OCI-LY7 (cell line): ENCODE results near the gene YKT6. TPM values are rescaled to one million over a fixed set of nuclear protein-coding genes. Genes with fewer than 3 reads are reported as not detected.

Source experiments
- BruUV-seq: library from RNA; stranded (reverse); fragments of 400-500 nt; replicated peaks from 2 replicates; lab custom pipeline; 2021; lab: Mats Ljungman, UMichigan
- CTCF ChIA-PET: fragments of 300-600 bp; sonication (Branson Sonifier 250); formaldehyde crosslinking; loops from one replicate; lab custom pipeline; 2022; ENCODE audit warnings: antibody characterized with exemption; ENCODE audit not compliant: unreplicated experiment; lab: Charles Lee
- POLR2A ChIA-PET: fragments of 300-600 bp; sonication (Branson Sonifier 250); formaldehyde crosslinking; loops from one replicate; lab custom pipeline; 2022; ENCODE audit warnings: antibody characterized with exemption; lab: Charles Lee
- DNase-seq: peaks from one replicate; pipeline ENCODE4 v3.0.0-alpha.2; 2015; ENCODE audit warnings: low spot score
- H2AFZ ChIP-seq: fragments of 200-600 bp; sonication (generic), shearing (Covaris generic); 2 replicates; pipeline ENCODE4 v1.6.1; 2014; ENCODE audit warnings: mild to moderate bottlenecking, antibody characterized with exemption, low read length, moderate library complexity
- H3K27ac ChIP-seq: fragments of 200-600 bp; sonication (generic); 2 replicates; pipeline ENCODE4 v1.5.1; 2014; ENCODE audit warnings: mixed run types, low read depth, mild to moderate bottlenecking, moderate library complexity, low read length, inconsistent platforms; ENCODE audit not compliant: poor library complexity, severe bottlenecking
- H3K36me3 ChIP-seq: fragments of 200-600 bp; sonication (generic); 2 replicates; pipeline ENCODE4 v1.6.1; 2014; ENCODE audit warnings: mild to moderate bottlenecking, antibody characterized with exemption, low read length, moderate library complexity, mixed read lengths; ENCODE audit not compliant: insufficient read depth
- H3K4me1 ChIP-seq: fragments of 200-600 bp; sonication (generic); 2 replicates; pipeline ENCODE4 v1.5.1; 2014; ENCODE audit warnings: mild to moderate bottlenecking, low read length; ENCODE audit not compliant: insufficient read depth, poor library complexity, severe bottlenecking
- H3K4me2 ChIP-seq: fragments of 200-600 bp; sonication (generic); 2 replicates; pipeline ENCODE4 v1.6.1; 2014; ENCODE audit warnings: mild to moderate bottlenecking, low read length
- H3K4me3 ChIP-seq: fragments of 200-600 bp; sonication (generic); 2 replicates; pipeline ENCODE4 v1.5.1; 2014; ENCODE audit warnings: mild to moderate bottlenecking, low read depth, low read length; ENCODE audit not compliant: poor library complexity, severe bottlenecking
- H3K79me2 ChIP-seq: fragments of 200-600 bp; sonication (generic); 2 replicates; pipeline ENCODE4 v1.6.1; 2016; ENCODE audit warnings: low read depth, mild to moderate bottlenecking, low read length, moderate library complexity, mixed read lengths; ENCODE audit not compliant: insufficient read depth
- H3K9me2 ChIP-seq: fragments of 200-600 bp; sonication (generic); 2 replicates; pipeline ENCODE4 v1.6.1; 2016; ENCODE audit warnings: mild to moderate bottlenecking, low read length, mixed read lengths; ENCODE audit not compliant: insufficient read depth
- H3K9me3 ChIP-seq: fragments of 200-600 bp; sonication (generic); 2 replicates; pipeline ENCODE4 v1.6.1; 2014; ENCODE audit warnings: mild to moderate bottlenecking, mixed run types, low read length, mixed read lengths
- H4K20me1 ChIP-seq: fragments of 200-600 bp; sonication (generic); 2 replicates; pipeline ENCODE4 v1.6.1; 2014; ENCODE audit warnings: mild to moderate bottlenecking, antibody characterized with exemption, low read length, moderate library complexity, mixed read lengths; ENCODE audit not compliant: insufficient read depth
- EZH2phosphoT487 ChIP-seq: fragments of 200-600 bp; sonication (generic); IDR thresholded peaks from 2 replicates; pipeline ENCODE4 v1.6.1; 2018; ENCODE audit warnings: low read depth, borderline replicate concordance, mild to moderate bottlenecking, mixed run types, antibody characterized with exemption, low read length, moderate library complexity, mixed read lengths
- intact Hi-C: fragments of 100-400 bp; cut with micrococcal nuclease; formaldehyde crosslinking; loops from one replicate; pipeline ENCODE4 v1.10.0; 2022; ENCODE audit not compliant: unreplicated experiment
- total RNA-seq, 2 experiments: library from RNA; depleted of rRNA in 1 of 2; stranded (reverse); fragments of >200 nt in 1 of 2; shearing (Covaris generic) in 1 of 2; gene quantifications; 2 replicates each; pipeline ENCODE4 v1.2.3, GENCODE V29; 2014 to 2022
- TF ChIP-seq, protein P1 (sequence below): fragments of 200-600 bp; sonication (generic); conservative IDR thresholded peaks from 2 replicates; pipeline ENCODE4 v1.5.1; 2014; ENCODE audit warnings: mild to moderate bottlenecking, antibody characterized with exemption, low read length, moderate library complexity, mixed read lengths

Gene YKT6
- total RNA-seq, 2 experiments from 2014 or later, result 50.6 to 74.2 TPM

DNA sequence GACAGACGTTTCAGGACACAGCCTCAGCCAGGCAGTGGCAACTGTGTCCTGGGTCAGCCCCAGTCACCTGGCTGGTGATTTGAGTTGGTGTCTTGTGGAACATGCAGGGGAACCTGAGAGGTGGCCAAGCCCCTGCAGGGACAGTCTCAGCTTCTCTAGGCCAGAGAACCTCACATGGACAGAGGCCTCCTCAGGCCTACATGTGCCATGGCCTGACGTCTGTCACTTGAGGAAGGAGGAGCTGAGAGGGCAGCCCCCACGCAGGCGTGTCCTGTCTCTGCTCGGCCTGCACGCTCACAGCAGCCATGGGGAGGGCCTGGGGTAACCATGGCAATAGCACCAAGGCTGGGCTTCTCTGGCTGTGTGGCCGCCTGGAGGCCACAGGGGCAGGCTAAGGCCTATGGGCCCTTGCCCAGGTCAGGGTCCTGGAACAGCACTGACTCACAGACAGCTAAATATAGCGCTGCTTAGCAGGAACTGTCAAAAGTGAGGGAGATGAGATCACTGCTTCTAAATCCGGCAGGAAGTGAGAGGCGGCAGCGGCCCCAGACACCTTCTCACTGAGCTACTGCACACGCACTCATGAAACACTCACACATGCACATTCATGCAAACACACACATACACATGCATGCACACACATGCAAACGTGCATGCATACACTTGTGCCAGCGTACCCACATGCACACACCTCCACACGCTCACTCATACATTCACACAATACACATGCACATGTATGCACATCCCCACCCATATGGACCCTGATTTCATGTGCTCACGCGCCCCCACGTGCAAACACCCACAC lies 57.0 kb downstream of the YKT6 start:
- POLR2A ChIA-PET, result interaction anchor here (0.5 to 0.9 kb wide), 3 partner anchors 22 to 121 kb away, joined by 3 to 4 read pairs (median 3); no protein-coding TSS in a partner anchor
- Histone ChIP-seq H3K36me3 (no peaks in the 10 kb centered on the region), H3K4me1 (peaks cover 14% of the 10 kb centered on the region), H4K20me1 (no peaks in the 10 kb centered on the region), H3K4me2 (peak overlapping the region; percentile 51), H2AFZ (peak overlapping the region; percentile 61; the same call in 1 of the 2 replicates), H3K9me3 (no peaks in the 10 kb centered on the region), H3K9me2 (no peaks in the 10 kb centered on the region), H3K79me2 (no peaks in the 10 kb centered on the region), H3K27ac (no peak overlapping the region), H3K4me3 (no peak overlapping the region)
- CTCF ChIA-PET, result interaction anchor here (0.9 to 1.2 kb wide), 2 partner anchors 17 to 277 kb away, joined by 3 to 4 read pairs; no protein-coding TSS in a partner anchor
- peak; percentile 65 for DNase-seq
- intact Hi-C loops, result no loop called here
- BruUV-seq, result no TSS peak
- TF ChIP-seq, protein P1, sequence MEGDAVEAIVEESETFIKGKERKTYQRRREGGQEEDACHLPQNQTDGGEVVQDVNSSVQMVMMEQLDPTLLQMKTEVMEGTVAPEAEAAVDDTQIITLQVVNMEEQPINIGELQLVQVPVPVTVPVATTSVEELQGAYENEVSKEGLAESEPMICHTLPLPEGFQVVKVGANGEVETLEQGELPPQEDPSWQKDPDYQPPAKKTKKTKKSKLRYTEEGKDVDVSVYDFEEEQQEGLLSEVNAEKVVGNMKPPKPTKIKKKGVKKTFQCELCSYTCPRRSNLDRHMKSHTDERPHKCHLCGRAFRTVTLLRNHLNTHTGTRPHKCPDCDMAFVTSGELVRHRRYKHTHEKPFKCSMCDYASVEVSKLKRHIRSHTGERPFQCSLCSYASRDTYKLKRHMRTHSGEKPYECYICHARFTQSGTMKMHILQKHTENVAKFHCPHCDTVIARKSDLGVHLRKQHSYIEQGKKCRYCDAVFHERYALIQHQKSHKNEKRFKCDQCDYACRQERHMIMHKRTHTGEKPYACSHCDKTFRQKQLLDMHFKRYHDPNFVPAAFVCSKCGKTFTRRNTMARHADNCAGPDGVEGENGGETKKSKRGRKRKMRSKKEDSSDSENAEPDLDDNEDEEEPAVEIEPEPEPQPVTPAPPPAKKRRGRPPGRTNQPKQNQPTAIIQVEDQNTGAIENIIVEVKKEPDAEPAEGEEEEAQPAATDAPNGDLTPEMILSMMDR, result no peak
- TF ChIP-seq EZH2phosphoT487, result no peak

DNA sequence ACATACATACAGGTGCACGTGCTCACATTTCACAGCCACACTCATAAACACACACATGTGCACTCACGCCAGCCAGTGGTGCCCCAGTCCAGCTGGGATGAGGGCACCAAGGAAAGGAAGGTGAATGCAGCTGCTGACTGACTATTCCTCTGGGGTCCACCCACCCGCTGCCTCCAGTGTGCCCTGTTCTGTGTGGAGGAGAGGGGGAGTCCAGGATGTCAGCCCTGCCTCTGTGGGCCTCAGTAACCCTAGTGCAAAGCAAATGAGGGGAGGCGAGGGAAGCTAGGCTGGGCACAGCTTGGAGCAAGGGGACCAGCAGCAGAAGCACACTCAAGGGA lies 57.6 kb downstream of the YKT6 start:
- no TSS peak for BruUV-seq
- no peak overlapping the region for H3K4me3 ChIP-seq
- no peaks in the 10 kb centered on the region for H3K36me3 ChIP-seq
- H2AFZ ChIP-seq, result peak overlapping the region; percentile 61; the same call in 1 of the 2 replicates
- no peak overlapping the region for H3K27ac ChIP-seq
- H3K4me2 ChIP-seq, result peak overlapping the region; percentile 51
- H4K20me1 ChIP-seq, result no peaks in the 10 kb centered on the region
- no peaks in the 10 kb centered on the region for H3K9me2 ChIP-seq
- no peak for DNase-seq
- peaks cover 14% of the 10 kb centered on the region for H3K4me1 ChIP-seq
- intact Hi-C loops, result no loop called here
- no peak for TF ChIP-seq EZH2phosphoT487
- TF ChIP-seq, protein P1, result no peak
- ChIA-PET POLR2A (interaction anchor here (0.6 to 0.9 kb wide), 2 partner anchors 21 to 121 kb away, joined by 3 to 4 read pairs; no protein-coding TSS in a partner anchor), CTCF (interaction anchor here (0.5 to 1.2 kb wide), 3 partner anchors 18 to 308 kb away, joined by 3 to 4 read pairs (median 3); no protein-coding TSS in a partner anchor)
- no peaks in the 10 kb centered on the region for H3K9me3 ChIP-seq
- no peaks in the 10 kb centered on the region for H3K79me2 ChIP-seq
